Activated naive CD4-positive, alpha-beta T cell treated with anti-CD3 and anti-CD28 coated beads, Interleukin-2, amount 10 ng/mL, durations not matched to agents 7 days and 5 days (primary cell): ENCODE results near the gene CFAP77.
A peak's percentile ranks its signal among the peaks of the same experiment; 100 is the strongest.
"Not testable (repeated sequence)": the region's sequence is repeated elsewhere in the genome, so short reads cannot be mapped to it uniquely, and the experiment has no call there.

Experiments used
- CTCF ChIA-PET: fragments of 350-600 bp; sonication (Branson Sonifier 250); formaldehyde crosslinking; loops from one replicate; lab custom pipeline; 2021; ENCODE audit warnings: antibody characterized with exemption; lab: Charles Lee
- DNase-seq: peaks from one replicate; pipeline ENCODE4 v3.0.0-alpha.2; 2020
- H3K27ac Mint-ChIP-seq: one replicate; pipeline ENCODE4 v1.8.0; 2021; ENCODE audit warnings: mild to moderate bottlenecking, moderate library complexity, mixed read lengths
- H3K27me3 Mint-ChIP-seq: one replicate; pipeline ENCODE4 v1.8.0; 2021; ENCODE audit warnings: mild to moderate bottlenecking, mixed read lengths
- H3K36me3 Mint-ChIP-seq: one replicate; pipeline ENCODE4 v1.8.0; 2021; ENCODE audit warnings: mixed read lengths
- H3K4me1 Mint-ChIP-seq: one replicate; pipeline ENCODE4 v1.8.0; 2021; ENCODE audit warnings: mixed read lengths
- H3K4me3 Mint-ChIP-seq: one replicate; pipeline ENCODE4 v1.8.0; 2021; ENCODE audit warnings: mild to moderate bottlenecking, moderate library complexity, mixed read lengths
- H3K9me3 Mint-ChIP-seq: one replicate; pipeline ENCODE4 v1.8.0; 2021; ENCODE audit warnings: mixed read lengths

Gene CFAP77

GRCh38 chr9:132409828-132410528 is at the start of gene CFAP77:
Gene CFAP77, plus strand, starts transcription at chr9:132410211. Its CDS starts 61 bp downstream, at chr9:132410272.
- CTCF ChIA-PET: interaction anchor here (1.0 to 1.8 kb wide), 3 partner anchors 164 to 169 kb away, joined by 3 to 5 read pairs (median 4); no protein-coding TSS in a partner anchor
- no peaks in the 10 kb centered on the region for H3K9me3 Mint-ChIP-seq
- H3K4me3 Mint-ChIP-seq: peak within 1 kb of the TSS; percentile 58
- peaks cover 41% of the 10 kb centered on the region for H3K4me1 Mint-ChIP-seq
- peak; percentile 59 for DNase-seq
- peaks cover 77% of the 10 kb centered on the region for H3K27me3 Mint-ChIP-seq
- peaks cover 7% of the 10 kb centered on the region for H3K36me3 Mint-ChIP-seq
- H3K27ac Mint-ChIP-seq: no peak within 1 kb of the TSS

- CTCF ChIA-PET: no interaction called here
- Mint-ChIP-seq H3K4me3 (no peak overlapping the region), H3K27me3 (no peaks in the 10 kb centered on the region), H3K36me3 (no peaks in the 10 kb centered on the region), H3K9me3 (no peaks in the 10 kb centered on the region), H3K27ac (no peak overlapping the region), H3K4me1 (no peaks in the 10 kb centered on the region)
- DNase-seq: no peak
These were observed 45.9 kb upstream of the CFAP77 start for GRCh38 chr9:132364068-132364467.

GRCh38 chr9:132365986-132366385 is 44.0 kb upstream of the CFAP77 start:
- H3K27ac Mint-ChIP-seq: no peak overlapping the region
- no peaks in the 10 kb centered on the region for H3K36me3 Mint-ChIP-seq
- CTCF ChIA-PET: no interaction called here
- no peaks in the 10 kb centered on the region for H3K9me3 Mint-ChIP-seq
- no peak overlapping the region for H3K4me3 Mint-ChIP-seq
- no peaks in the 10 kb centered on the region for H3K4me1 Mint-ChIP-seq
- H3K27me3 Mint-ChIP-seq: no peaks in the 10 kb centered on the region
- no peak for DNase-seq

- no peak for DNase-seq
- Mint-ChIP-seq H3K27me3 (no peaks in the 10 kb centered on the region), H3K36me3 (no peaks in the 10 kb centered on the region), H3K9me3 (no peaks in the 10 kb centered on the region), H3K4me3 (no peak overlapping the region), H3K4me1 (no peaks in the 10 kb centered on the region), H3K27ac (no peak overlapping the region)
- CTCF ChIA-PET: no interaction called here
These were observed 43.5 kb upstream of the CFAP77 start for GRCh38 chr9:132366481-132366880.

- H3K4me1 Mint-ChIP-seq: peaks cover 11% of the 10 kb centered on the region
- no peak overlapping the region for H3K4me3 Mint-ChIP-seq
- H3K27ac Mint-ChIP-seq: no peak overlapping the region
- H3K27me3 Mint-ChIP-seq: no peaks in the 10 kb centered on the region
- CTCF ChIA-PET: no interaction called here
- no peak for DNase-seq
- H3K36me3 Mint-ChIP-seq: peaks cover 4% of the 10 kb centered on the region
- H3K9me3 Mint-ChIP-seq: no peaks in the 10 kb centered on the region
These were observed 42.2 kb upstream of the CFAP77 start for GRCh38 chr9:132367613-132368313.

GRCh38 chr9:132369421-132369820 is 40.6 kb upstream of the CFAP77 start:
- CTCF ChIA-PET: no interaction called here
- no peak for DNase-seq
- Mint-ChIP-seq H3K4me1 (peaks cover 20% of the 10 kb centered on the region), H3K4me3 (no peak overlapping the region), H3K9me3 (no peaks in the 10 kb centered on the region), H3K36me3 (peaks cover 10% of the 10 kb centered on the region), H3K27ac (no peak overlapping the region), H3K27me3 (no peaks in the 10 kb centered on the region)

GRCh38 chr9:132370592-132370991 is 39.4 kb upstream of the CFAP77 start:
- Mint-ChIP-seq H3K4me3 (no peak overlapping the region), H3K4me1 (peaks cover 27% of the 10 kb centered on the region), H3K36me3 (peaks cover 15% of the 10 kb centered on the region), H3K27me3 (no peaks in the 10 kb centered on the region), H3K9me3 (no peaks in the 10 kb centered on the region), H3K27ac (no peak overlapping the region)
- DNase-seq: no peak
- CTCF ChIA-PET: no interaction called here

GRCh38 chr9:132372177-132373095 is 37.6 kb upstream of the CFAP77 start:
- CTCF ChIA-PET: no interaction called here
- Mint-ChIP-seq H3K4me1 (peaks cover 28% of the 10 kb centered on the region), H3K27me3 (no peaks in the 10 kb centered on the region), H3K4me3 (no peak overlapping the region), H3K27ac (peak overlapping the region; percentile 78), H3K36me3 (peaks cover 15% of the 10 kb centered on the region), H3K9me3 (no peaks in the 10 kb centered on the region)
- DNase-seq: no peak

GRCh38 chr9:132377769-132378168 is 32.2 kb upstream of the CFAP77 start:
- H3K27ac Mint-ChIP-seq, CTCF ChIA-PET, H3K9me3 Mint-ChIP-seq, H3K4me3 Mint-ChIP-seq, H3K27me3 Mint-ChIP-seq, DNase-seq: not testable (repeated sequence)
- H3K4me1 Mint-ChIP-seq: peaks cover 29% of the 10 kb centered on the region
- H3K36me3 Mint-ChIP-seq: peaks cover 26% of the 10 kb centered on the region

- Mint-ChIP-seq H3K36me3 (peaks cover 27% of the 10 kb centered on the region), H3K4me1 (peaks cover 28% of the 10 kb centered on the region)
- DNase-seq, H3K27me3 Mint-ChIP-seq, H3K4me3 Mint-ChIP-seq, H3K27ac Mint-ChIP-seq, CTCF ChIA-PET, H3K9me3 Mint-ChIP-seq: not testable (repeated sequence)
These were observed 31.6 kb upstream of the CFAP77 start for GRCh38 chr9:132378416-132378815.

- peaks cover 50% of the 10 kb centered on the region for H3K36me3 Mint-ChIP-seq
- CTCF ChIA-PET: interaction anchor here (0.7 kb wide), 1 partner anchor 39 kb away, joined by 3 read pairs; no protein-coding TSS in a partner anchor
- H3K4me1 Mint-ChIP-seq: peaks cover 31% of the 10 kb centered on the region
- DNase-seq: no peak
- H3K27me3 Mint-ChIP-seq: no peaks in the 10 kb centered on the region
- H3K9me3 Mint-ChIP-seq: no peaks in the 10 kb centered on the region
- H3K27ac Mint-ChIP-seq: peak overlapping the region; percentile 63
- H3K4me3 Mint-ChIP-seq: no peak overlapping the region
These were observed 28.0 kb upstream of the CFAP77 start for GRCh38 chr9:132381966-132382541.

GRCh38 chr9:132383462-132383883 is 26.5 kb upstream of the CFAP77 start:
- Mint-ChIP-seq H3K27ac (no peak overlapping the region), H3K9me3 (no peaks in the 10 kb centered on the region), H3K36me3 (peaks cover 62% of the 10 kb centered on the region), H3K4me1 (peaks cover 31% of the 10 kb centered on the region), H3K27me3 (no peaks in the 10 kb centered on the region), H3K4me3 (no peak overlapping the region)
- CTCF ChIA-PET: interaction anchor here (1.4 kb wide), 1 partner anchor 12 kb away, joined by 7 read pairs; no protein-coding TSS in a partner anchor
- DNase-seq: no peak

GRCh38 chr9:132384376-132384775 is 25.6 kb upstream of the CFAP77 start:
- Mint-ChIP-seq H3K4me1 (peaks cover 31% of the 10 kb centered on the region), H3K27ac (peak overlapping the region; percentile 14), H3K36me3 (peaks cover 68% of the 10 kb centered on the region)

More at GRCh38 chr9:132384376-132384775, 25.6 kb upstream of the CFAP77 start:
- H3K27me3 Mint-ChIP-seq: no peaks in the 10 kb centered on the region
- DNase-seq: no peak
- no peaks in the 10 kb centered on the region for H3K9me3 Mint-ChIP-seq
- H3K4me3 Mint-ChIP-seq: no peak overlapping the region
- CTCF ChIA-PET: interaction anchor here (1.0 to 1.4 kb wide), 2 partner anchors 12 to 68 kb away, joined by 3 to 7 read pairs; no protein-coding TSS in a partner anchor
